WERI-Rb-1 (cell line): ENCODE data around the gene CLN6.

Experiments used
- DNase-seq: peaks from one replicate; pipeline ENCODE4 v3.0.0-alpha.2; 2020
- H3K27ac ChIP-seq: fragments of 250-450 bp; sonication (Bioruptor Pico); 2 replicates; pipeline ENCODE4 v1.5.1; 2020; ENCODE audit warnings: mild to moderate bottlenecking, moderate library complexity
- H3K27me3 ChIP-seq: fragments of 250-450 bp; sonication (Bioruptor Pico); 2 replicates; pipeline ENCODE4 v1.5.1; 2021; ENCODE audit warnings: mild to moderate bottlenecking, low read depth, moderate library complexity; ENCODE audit not compliant: insufficient read depth, severe bottlenecking
- H3K36me3 ChIP-seq: fragments of 250-450 bp; sonication (Bioruptor Pico); 2 replicates; pipeline ENCODE4 v1.5.1; 2020; ENCODE audit warnings: mild to moderate bottlenecking, moderate library complexity
- H3K4me3 ChIP-seq: 2 replicates; pipeline ENCODE4 v1.5.1; 2011; ENCODE audit warnings: low read depth, mild to moderate bottlenecking, control low read depth, low read length
- H3K9me3 ChIP-seq: fragments of 250-450 bp; sonication (Bioruptor Pico); 2 replicates; pipeline ENCODE4 v1.5.1; 2021; ENCODE audit warnings: mild to moderate bottlenecking, moderate library complexity; ENCODE audit not compliant: severe bottlenecking
- TF ChIP-seq, protein P1 (sequence below): IDR thresholded peaks from 2 replicates; pipeline ENCODE4 v1.5.1; 2011; ENCODE audit warnings: low read depth, mild to moderate bottlenecking, control low read depth, inconsistent platforms, low read length

Gene CLN6

DNA sequence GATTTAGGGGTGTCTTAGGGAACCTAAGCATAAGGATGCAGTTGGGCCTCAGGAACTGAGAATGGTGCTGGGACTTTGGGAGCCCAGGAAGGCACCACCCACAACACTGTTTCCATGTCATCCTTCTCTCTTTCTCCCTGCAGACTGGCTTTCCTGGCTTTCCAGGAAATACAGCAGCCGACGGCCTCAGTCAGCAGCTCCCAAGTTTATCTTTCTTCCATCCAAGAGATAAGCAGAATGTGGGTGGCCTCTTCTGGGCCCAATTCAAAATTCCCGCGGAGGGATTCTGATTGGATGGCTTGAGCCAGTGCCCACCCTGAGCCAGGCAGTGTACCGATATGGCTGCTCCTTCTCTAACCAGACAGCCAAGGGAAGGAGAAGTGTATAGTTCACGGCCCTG lies 4.5 kb upstream of the CLN6 start:
- Histone ChIP-seq H3K36me3 (peaks cover under 1% of the 10 kb centered on the region), H3K9me3 (no peaks in the 10 kb centered on the region), H3K27ac (peak overlapping the region; percentile 77), H3K4me3 (no peak overlapping the region), H3K27me3 (no peaks in the 10 kb centered on the region)
- DNase-seq, result no peak
- TF ChIP-seq, protein P1, sequence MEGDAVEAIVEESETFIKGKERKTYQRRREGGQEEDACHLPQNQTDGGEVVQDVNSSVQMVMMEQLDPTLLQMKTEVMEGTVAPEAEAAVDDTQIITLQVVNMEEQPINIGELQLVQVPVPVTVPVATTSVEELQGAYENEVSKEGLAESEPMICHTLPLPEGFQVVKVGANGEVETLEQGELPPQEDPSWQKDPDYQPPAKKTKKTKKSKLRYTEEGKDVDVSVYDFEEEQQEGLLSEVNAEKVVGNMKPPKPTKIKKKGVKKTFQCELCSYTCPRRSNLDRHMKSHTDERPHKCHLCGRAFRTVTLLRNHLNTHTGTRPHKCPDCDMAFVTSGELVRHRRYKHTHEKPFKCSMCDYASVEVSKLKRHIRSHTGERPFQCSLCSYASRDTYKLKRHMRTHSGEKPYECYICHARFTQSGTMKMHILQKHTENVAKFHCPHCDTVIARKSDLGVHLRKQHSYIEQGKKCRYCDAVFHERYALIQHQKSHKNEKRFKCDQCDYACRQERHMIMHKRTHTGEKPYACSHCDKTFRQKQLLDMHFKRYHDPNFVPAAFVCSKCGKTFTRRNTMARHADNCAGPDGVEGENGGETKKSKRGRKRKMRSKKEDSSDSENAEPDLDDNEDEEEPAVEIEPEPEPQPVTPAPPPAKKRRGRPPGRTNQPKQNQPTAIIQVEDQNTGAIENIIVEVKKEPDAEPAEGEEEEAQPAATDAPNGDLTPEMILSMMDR, result no peak

DNA sequence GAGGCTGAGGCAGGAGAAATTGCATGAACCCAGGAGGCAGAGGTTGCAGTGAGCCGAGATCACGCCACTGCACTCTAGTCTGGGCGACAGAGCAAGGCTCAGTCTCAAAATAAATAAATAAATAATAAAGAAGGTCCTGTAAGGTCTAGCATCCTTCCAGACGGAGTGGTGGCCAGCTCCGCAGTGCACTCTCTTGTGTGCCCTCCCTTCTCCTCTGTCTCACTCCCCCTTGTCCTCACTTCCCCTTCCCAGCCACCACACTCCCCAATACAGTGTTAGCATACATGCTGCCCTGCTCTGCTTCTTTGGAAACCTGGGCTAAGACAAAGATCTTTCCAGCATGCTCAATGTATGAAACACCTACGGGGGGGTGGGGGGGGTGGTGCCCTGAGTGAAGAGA lies 3.4 kb upstream of the CLN6 start:
- no peak overlapping the region for H3K4me3 ChIP-seq
- peak; percentile 30 for DNase-seq
- peaks cover 9% of the 10 kb centered on the region for H3K36me3 ChIP-seq
- H3K27me3 ChIP-seq, result no peaks in the 10 kb centered on the region
- TF ChIP-seq, protein P1, result no peak
- no peaks in the 10 kb centered on the region for H3K9me3 ChIP-seq
- H3K27ac ChIP-seq, result peak overlapping the region; percentile 77

DNA sequence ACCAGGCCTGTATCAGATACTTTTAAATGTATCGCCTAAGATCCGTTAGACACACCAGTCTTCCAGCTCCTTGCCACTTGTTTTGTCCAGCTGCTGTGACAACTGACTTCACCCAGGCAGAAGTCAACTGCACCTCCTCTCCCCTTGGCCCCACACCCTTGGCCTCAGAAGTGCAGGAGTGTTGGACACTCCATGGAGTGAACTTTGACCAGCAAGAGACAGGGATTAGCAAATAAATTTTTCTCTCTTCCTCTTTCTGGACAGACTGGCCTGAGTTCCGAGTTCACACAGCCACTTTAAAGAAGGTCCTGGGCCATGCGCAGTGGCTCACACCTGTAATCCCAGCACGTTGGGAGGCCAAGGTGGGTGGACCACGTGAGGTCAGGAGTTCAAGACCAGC lies 2.9 kb upstream of the CLN6 start:
- H3K27ac ChIP-seq, result peak overlapping the region; percentile 77
- peaks cover 9% of the 10 kb centered on the region for H3K36me3 ChIP-seq
- TF ChIP-seq, protein P1, result no peak
- no peak for DNase-seq
- H3K4me3 ChIP-seq, result no peak overlapping the region
- no peaks in the 10 kb centered on the region for H3K27me3 ChIP-seq
- H3K9me3 ChIP-seq, result no peaks in the 10 kb centered on the region

DNA sequence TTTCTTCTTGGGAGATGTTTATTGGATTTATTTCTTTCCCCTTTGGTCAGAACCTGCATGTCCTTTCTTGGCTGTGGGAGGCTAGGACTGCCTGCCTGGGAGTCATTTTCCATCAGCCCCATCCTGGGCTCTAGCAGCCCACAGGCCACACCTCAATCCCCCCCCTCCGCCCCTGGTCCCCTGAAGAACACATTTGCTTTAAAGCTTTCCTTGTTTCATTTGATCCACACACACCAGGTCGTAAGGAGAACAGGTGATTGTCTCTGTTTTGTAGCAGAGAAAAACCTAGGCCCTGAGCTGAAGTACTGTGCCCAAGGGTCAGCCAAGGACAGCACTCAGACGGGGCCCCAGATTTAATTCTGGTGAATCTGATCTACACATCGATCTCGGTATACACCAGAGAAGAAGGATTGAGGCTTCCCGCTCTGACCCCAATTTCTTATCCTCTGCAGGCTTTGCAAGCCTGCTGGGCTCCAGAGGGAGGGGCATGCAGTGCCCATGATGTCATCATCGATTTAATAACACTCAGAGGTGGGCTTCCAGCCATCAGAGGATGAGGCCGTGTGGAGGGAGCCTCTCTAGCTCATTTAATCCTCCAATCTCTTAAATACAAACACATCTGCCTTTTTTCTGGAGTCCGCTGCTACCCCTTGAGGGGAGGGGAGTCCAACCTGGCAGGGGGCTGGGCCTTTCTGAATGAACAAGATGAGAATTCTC lies 1.7 kb upstream of the CLN6 start:
- no peaks in the 10 kb centered on the region for H3K9me3 ChIP-seq
- DNase-seq, result peak; percentile 97
- no peaks in the 10 kb centered on the region for H3K27me3 ChIP-seq
- peak overlapping the region; percentile 99 for H3K27ac ChIP-seq
- H3K4me3 ChIP-seq, result peak overlapping the region; percentile 87
- TF ChIP-seq, protein P1, result no peak
- peaks cover 19% of the 10 kb centered on the region for H3K36me3 ChIP-seq

DNA sequence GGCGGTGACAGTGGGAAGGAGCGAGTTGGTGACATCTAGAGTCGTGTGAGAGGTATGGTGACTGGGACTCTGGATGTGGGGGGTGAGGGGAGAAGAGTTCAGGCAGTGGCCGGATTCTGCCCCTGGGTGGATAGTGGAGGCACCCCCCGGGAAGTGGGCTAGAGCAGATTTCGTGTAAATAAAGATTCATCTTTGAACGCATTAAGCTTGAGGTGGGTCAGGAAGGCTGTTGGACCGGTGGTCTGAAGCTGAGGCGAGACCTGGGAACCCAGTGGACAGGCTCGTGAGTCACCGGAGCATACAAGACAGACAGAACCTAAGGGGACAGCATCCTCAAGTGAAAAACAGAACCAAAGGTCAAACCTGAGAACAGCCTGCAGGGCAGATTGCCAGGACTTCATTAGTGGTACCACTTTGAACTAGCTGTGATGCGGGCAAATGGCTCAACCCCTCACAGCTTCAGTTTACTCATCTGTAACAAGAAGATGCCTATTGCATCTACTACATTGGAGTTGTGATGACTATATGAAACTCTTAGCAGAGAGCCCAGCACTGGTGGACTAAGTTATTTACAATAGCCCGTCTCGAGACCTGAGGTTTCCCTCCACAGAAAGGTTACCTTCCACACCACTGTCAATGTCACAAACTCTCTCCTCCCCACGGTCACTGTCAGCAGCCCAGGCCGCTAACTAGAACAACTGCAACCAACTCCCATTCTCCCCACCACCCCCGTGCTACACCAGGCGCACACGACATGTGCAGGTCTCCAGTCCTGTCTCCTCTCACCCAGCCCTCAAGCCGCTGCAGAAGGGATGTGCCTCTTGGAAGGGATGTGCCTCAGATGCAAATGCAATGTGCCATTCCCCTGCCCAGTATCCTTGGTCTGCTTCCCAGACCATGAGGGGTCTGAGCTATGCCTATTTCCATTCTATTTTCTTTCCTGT lies 901 bp upstream of the CLN6 start:
- TF ChIP-seq, protein P1, result no peak
- Histone ChIP-seq H3K27me3 (no peaks in the 10 kb centered on the region), H3K4me3 (peak overlapping the region; percentile 87), H3K27ac (peak overlapping the region; percentile 99), H3K9me3 (no peaks in the 10 kb centered on the region), H3K36me3 (peaks cover 24% of the 10 kb centered on the region)
- no peak for DNase-seq
